RWPE2 (cell line): ENCODE results near the gene DNMT3L.

Experiments used
- ATAC-seq: fragments of 200-7000 bp; cut with Tn5 transposase; 3 replicates; pipeline ENCODE4 v1.9.1; 2021; ENCODE audit warnings: low read depth
- DNase-seq: peaks from one replicate; pipeline ENCODE4 v3.0.0-alpha.2; 2020; ENCODE audit warnings: low spot score
- H3K27ac ChIP-seq: fragments of 450-650 bp; 2 replicates; pipeline ENCODE4 v1.5.1; 2017; ENCODE audit warnings: mild to moderate bottlenecking; ENCODE audit not compliant: poor library complexity, severe bottlenecking
- H3K27me3 ChIP-seq: fragments of 250-450 bp; sonication (Bioruptor Pico); 2 replicates; pipeline ENCODE4 v1.5.1; 2021; ENCODE audit warnings: mild to moderate bottlenecking, moderate library complexity; ENCODE audit not compliant: insufficient read depth, poor library complexity, severe bottlenecking
- H3K36me3 ChIP-seq: fragments of 250-450 bp; sonication (Bioruptor Pico); 2 replicates; pipeline ENCODE4 v1.5.1; 2020; ENCODE audit warnings: low read depth, mild to moderate bottlenecking, moderate library complexity
- H3K4me1 ChIP-seq: fragments of 250-450 bp; sonication (Bioruptor Pico); 2 replicates; pipeline ENCODE4 v1.5.1; 2021; ENCODE audit warnings: mild to moderate bottlenecking, moderate library complexity; ENCODE audit not compliant: insufficient read depth, poor library complexity, severe bottlenecking
- H3K4me3 ChIP-seq: fragments of 250-450 bp; sonication (Bioruptor Pico); 2 replicates; pipeline ENCODE4 v1.5.1; 2021; ENCODE audit warnings: mild to moderate bottlenecking, moderate library complexity; ENCODE audit not compliant: severe bottlenecking
- H3K9me3 ChIP-seq: fragments of 250-450 bp; sonication (Bioruptor Pico); 2 replicates; pipeline ENCODE4 v1.5.1; 2021; ENCODE audit warnings: mild to moderate bottlenecking, moderate library complexity; ENCODE audit not compliant: severe bottlenecking
- TF ChIP-seq, protein P1 (sequence below): fragments of 450-650 bp; IDR thresholded peaks from one replicate; pipeline ENCODE4 v1.5.1; 2017; ENCODE audit warnings: mild to moderate bottlenecking, moderate library complexity; ENCODE audit not compliant: poor library complexity, severe bottlenecking

DNMT3L gene

DNA sequence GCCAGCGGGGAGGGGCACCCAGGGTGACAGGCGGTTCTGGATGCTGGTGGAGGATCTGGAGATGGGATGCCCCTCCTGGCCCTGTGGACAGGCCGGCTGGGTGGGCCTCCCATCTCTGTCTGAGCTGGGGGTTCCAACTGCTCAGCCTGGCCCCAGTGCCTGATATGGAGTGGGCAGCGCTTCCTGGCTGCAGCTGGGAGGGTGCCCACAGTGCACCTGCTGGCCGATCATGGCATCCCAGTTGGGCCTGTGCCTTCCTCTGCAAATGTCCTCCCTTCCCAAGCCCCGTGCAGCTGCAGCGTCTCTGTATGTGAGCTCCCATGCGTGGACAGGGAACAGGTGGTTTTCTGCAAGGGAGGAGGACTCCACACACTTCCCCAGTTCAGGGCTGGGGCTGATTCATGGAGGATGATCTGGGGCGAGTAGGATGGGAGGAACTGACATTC, 40.3 kb upstream of the DNMT3L start:
- no peak for ATAC-seq
- H3K9me3 ChIP-seq: no peaks in the 10 kb centered on the region
- H3K27me3 ChIP-seq: no peaks in the 10 kb centered on the region
- DNase-seq: no peak
- no peak overlapping the region for H3K4me3 ChIP-seq
- TF ChIP-seq, protein P1, sequence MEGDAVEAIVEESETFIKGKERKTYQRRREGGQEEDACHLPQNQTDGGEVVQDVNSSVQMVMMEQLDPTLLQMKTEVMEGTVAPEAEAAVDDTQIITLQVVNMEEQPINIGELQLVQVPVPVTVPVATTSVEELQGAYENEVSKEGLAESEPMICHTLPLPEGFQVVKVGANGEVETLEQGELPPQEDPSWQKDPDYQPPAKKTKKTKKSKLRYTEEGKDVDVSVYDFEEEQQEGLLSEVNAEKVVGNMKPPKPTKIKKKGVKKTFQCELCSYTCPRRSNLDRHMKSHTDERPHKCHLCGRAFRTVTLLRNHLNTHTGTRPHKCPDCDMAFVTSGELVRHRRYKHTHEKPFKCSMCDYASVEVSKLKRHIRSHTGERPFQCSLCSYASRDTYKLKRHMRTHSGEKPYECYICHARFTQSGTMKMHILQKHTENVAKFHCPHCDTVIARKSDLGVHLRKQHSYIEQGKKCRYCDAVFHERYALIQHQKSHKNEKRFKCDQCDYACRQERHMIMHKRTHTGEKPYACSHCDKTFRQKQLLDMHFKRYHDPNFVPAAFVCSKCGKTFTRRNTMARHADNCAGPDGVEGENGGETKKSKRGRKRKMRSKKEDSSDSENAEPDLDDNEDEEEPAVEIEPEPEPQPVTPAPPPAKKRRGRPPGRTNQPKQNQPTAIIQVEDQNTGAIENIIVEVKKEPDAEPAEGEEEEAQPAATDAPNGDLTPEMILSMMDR: no peak
- peaks cover 3% of the 10 kb centered on the region for H3K4me1 ChIP-seq
- no peak overlapping the region for H3K27ac ChIP-seq
- peaks cover 8% of the 10 kb centered on the region; the same call in 1 of the 2 replicates for H3K36me3 ChIP-seq

DNA sequence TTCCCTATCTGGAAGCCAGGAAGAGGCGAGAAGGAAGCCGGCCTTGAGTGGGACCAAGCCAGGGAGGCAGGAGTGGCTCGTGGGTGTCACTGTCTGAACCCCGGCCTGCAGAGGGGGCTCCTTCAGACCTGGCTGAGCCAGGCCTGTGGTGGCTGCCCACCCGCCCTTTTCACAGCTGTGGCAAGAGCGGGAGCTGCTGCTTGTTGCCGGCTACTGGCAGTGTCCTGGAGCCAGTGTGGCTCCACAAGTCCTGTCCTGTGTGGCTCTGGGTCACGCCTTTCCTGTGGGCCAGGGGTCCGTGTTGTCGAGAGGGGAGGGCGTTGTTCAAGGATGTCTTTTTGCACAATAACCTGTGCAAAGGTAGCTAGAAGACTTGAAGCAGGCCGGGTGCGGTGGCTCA, 39.4 kb upstream of the DNMT3L start:
- Histone ChIP-seq H3K27ac (peak overlapping the region; percentile 75), H3K27me3 (no peaks in the 10 kb centered on the region), H3K4me3 (peak overlapping the region; percentile 97), H3K4me1 (peaks cover 3% of the 10 kb centered on the region), H3K9me3 (no peaks in the 10 kb centered on the region), H3K36me3 (peaks cover 2% of the 10 kb centered on the region; the same call in 1 of the 2 replicates)
- TF ChIP-seq, protein P1: no peak
- DNase-seq: no peak
- ATAC-seq: no peak

DNA sequence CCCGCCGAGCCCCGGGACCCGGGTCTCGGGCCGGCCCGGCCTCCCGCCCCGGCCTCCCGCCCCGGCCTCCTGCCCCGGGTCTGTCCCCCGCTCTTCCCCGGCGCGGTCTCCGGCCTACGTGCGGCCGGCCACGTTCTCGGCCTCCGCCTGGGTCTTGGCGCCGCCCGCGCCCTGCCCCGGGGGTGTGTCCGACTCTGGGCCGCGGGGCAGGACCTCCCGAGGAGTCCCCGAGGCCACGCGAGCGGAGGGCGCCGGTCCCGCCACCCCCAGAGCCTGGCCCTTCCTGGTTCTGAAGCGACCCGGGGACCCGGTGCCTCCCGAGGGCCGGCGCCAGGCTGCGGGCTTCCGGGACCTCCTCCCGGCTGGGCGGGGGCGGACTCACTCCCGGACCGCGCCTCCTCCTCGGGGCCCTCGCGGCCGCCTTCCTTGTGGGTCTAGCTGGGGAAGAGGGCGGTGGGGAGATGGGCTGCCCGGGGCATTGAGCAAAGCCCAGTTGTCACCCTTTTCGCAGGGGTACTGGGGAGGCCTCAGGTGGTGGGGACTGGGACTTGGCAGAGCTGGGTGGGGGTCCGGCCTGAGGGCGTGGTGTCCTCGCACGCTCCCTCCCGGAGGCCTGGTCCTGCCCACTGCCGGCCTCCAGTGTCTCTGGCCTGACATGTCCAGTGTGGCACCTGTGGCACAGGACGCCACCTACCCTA, 38.7 kb upstream of the DNMT3L start:
- Histone ChIP-seq H3K4me1 (peaks cover 3% of the 10 kb centered on the region), H3K27me3 (no peaks in the 10 kb centered on the region), H3K36me3 (no peaks in the 10 kb centered on the region), H3K27ac (peak overlapping the region; percentile 75), H3K4me3 (peak overlapping the region; percentile 97), H3K9me3 (no peaks in the 10 kb centered on the region)
- TF ChIP-seq, protein P1: no peak
- DNase-seq (no peak), ATAC-seq (peak; percentile 51)

DNA sequence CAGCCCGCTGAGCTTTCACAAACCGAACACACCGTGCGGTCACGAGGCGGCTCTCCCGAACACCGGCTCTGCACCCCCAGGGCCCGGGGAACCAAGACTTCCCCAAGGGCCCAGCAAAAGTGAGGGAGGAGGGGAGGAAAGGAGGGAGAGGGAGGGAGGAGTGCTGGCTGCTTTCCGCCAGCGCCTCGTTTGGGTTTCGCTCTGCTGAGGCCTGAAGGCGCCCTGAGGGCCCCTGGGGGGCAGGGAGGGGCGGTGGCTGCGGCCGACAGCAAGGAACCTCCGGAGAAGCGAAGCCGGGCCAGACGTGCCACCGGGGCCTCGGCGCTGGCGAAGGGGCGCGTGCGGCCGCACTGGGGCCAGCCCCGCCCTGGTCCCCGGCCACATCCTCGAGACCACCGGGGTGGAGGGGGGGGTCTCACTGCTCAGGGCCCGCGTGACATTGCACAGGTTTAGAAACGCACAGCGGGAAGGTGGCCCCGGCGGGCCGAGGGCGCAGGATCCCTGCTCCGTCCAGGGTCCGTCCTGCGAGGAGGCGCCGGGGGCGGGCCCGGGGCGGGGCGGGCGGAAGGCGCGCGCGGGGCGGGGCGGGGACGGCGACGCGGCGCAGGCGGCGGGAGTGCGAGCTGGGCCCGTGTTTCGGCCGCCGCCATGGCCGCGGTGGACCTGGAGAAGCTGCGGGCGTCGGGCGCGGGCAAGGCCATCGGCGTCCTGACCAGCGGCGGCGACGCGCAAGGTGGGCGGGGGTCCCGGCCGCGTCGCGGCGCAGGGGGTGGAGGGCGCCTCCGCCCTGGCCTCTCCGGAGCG, 38.0 kb upstream of the DNMT3L start, which contains the start of gene PFKL:
Gene PFKL, plus strand, starts transcription at position 596 of the 804 bp plus-strand sequence. Its CDS starts 53 bp downstream, at position 649.
- H3K27ac ChIP-seq: peak within 1 kb of the TSS; percentile 75
- H3K27me3 ChIP-seq: no peaks in the 10 kb centered on the region
- H3K4me1 ChIP-seq: peaks cover 3% of the 10 kb centered on the region
- H3K9me3 ChIP-seq: no peaks in the 10 kb centered on the region
- no peaks in the 10 kb centered on the region for H3K36me3 ChIP-seq
- H3K4me3 ChIP-seq: peak within 1 kb of the TSS; percentile 97
- TF ChIP-seq, protein P1: no peak
- DNase-seq (no peak), ATAC-seq (peak; percentile 66)
